ENCODE data around the gene USP32.
"Not testable (repeated sequence)": the region's sequence is repeated elsewhere in the genome, so short reads cannot be mapped to it uniquely, and the experiment has no call there.

Gene USP32

GRCh38 chr17:60406887-60407286 is 15.0 kb upstream of the USP32 start:
- in situ Hi-C loops (cut with MboI; ENCODE audit: low sequenced_read_pairs) = loop anchor here (25.0 kb wide), 1 partner anchor 370 kb away; no protein-coding TSS in a partner anchor

- in situ Hi-C loops (cut with MboI; ENCODE audit: low sequenced_read_pairs) = loop anchor here (25.0 kb wide), 1 partner anchor 367 kb away; no protein-coding TSS in a partner anchor
These were observed 12.0 kb upstream of the USP32 start for GRCh38 chr17:60403962-60404361.

- in situ Hi-C loops (cut with MboI; ENCODE audit: low sequenced_read_pairs) = loop anchor here (25.0 kb wide), 1 partner anchor 366 kb away; no protein-coding TSS in a partner anchor
These were observed 11.5 kb upstream of the USP32 start for GRCh38 chr17:60403523-60403810.

- in situ Hi-C loops (cut with MboI; ENCODE audit: low sequenced_read_pairs) = loop anchor here (25.0 kb wide), 1 partner anchor 365 kb away; no protein-coding TSS in a partner anchor
These were observed 9.9 kb upstream of the USP32 start for GRCh38 chr17:60401819-60402218.

GRCh38 chr17:60398227-60398959 is 6.5 kb upstream of the USP32 start:
- in situ Hi-C loops (cut with MboI; ENCODE audit: low sequenced_read_pairs) = no loop called here

GRCh38 chr17:60396412-60396811 is 4.5 kb upstream of the USP32 start:
- in situ Hi-C loops (cut with MboI; ENCODE audit: low sequenced_read_pairs) = no loop called here

- in situ Hi-C loops (cut with MboI; ENCODE audit: low sequenced_read_pairs) = no loop called here
These were observed 3.7 kb upstream of the USP32 start for GRCh38 chr17:60395508-60396065.

- in situ Hi-C loops (cut with MboI; ENCODE audit: low sequenced_read_pairs) = no loop called here
These were observed 2.1 kb upstream of the USP32 start for GRCh38 chr17:60393840-60394723.

- in situ Hi-C loops (cut with MboI; ENCODE audit: low sequenced_read_pairs) = no loop called here
These were observed 1.1 kb upstream of the USP32 start for GRCh38 chr17:60392845-60393702.

- in situ Hi-C loops (cut with MboI; ENCODE audit: low sequenced_read_pairs) = no loop called here
These were observed 377 bp downstream of the USP32 start for GRCh38 chr17:60391471-60392041.

GRCh38 chr17:60390925-60391470 is 935 bp downstream of the USP32 start:
- in situ Hi-C loops (cut with MboI; ENCODE audit: low sequenced_read_pairs) = no loop called here

- in situ Hi-C loops (cut with MboI; ENCODE audit: low sequenced_read_pairs) = no loop called here
These were observed 1.7 kb downstream of the USP32 start for GRCh38 chr17:60390186-60390585.

GRCh38 chr17:60388742-60389141 is 3.2 kb downstream of the USP32 start:
- in situ Hi-C loops (cut with MboI; ENCODE audit: low sequenced_read_pairs) = no loop called here

- in situ Hi-C loops (cut with MboI; ENCODE audit: low sequenced_read_pairs) = no loop called here
These were observed 4.3 kb downstream of the USP32 start for GRCh38 chr17:60387666-60388065.

- in situ Hi-C loops (cut with MboI; ENCODE audit: low sequenced_read_pairs) = no loop called here
These were observed 5.5 kb downstream of the USP32 start for GRCh38 chr17:60386147-60387058.

- in situ Hi-C loops (cut with MboI; ENCODE audit: low sequenced_read_pairs) = not testable (repeated sequence)
These were observed 7.0 kb downstream of the USP32 start for GRCh38 chr17:60384921-60385320.

- in situ Hi-C loops (cut with MboI; ENCODE audit: low sequenced_read_pairs) = no loop called here
These were observed 8.6 kb downstream of the USP32 start for GRCh38 chr17:60383379-60383778.

GRCh38 chr17:60381958-60382357 is 10.0 kb downstream of the USP32 start:
- in situ Hi-C loops (cut with MboI; ENCODE audit: low sequenced_read_pairs) = no loop called here

- in situ Hi-C loops (cut with MboI; ENCODE audit: low sequenced_read_pairs) = not testable (repeated sequence)
These were observed 12.5 kb downstream of the USP32 start for GRCh38 chr17:60379461-60379860.

All from HL-60/S4 (cell line).